ENCODE measurements around the gene KRT12.

The KRT12 gene

DNA sequence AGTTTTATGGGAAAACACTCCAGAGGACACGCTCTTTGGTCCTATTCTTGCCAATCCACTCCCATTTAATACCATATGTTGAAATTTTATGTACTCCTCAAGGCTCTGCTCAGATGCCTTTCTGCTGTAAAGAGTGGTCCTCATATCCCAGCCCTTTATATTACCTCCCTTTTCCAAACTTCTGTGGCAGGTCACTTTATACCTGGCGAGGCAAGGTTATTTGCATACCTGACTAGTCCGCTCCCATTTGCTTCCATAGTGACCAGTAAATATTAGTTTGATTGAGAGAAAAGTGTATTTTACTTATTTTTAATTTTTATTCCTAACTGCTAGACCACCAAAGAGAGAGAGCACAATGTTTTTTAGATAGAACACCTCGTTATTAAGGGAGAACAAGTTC lies 17.3 kb downstream of the KRT12 start:
- no peak for TF ChIP-seq EZH2phosphoT487 (IDR thresholded peaks at IDR 0.05; ENCODE audit: low read depth)
- TF ChIP-seq, protein P1, sequence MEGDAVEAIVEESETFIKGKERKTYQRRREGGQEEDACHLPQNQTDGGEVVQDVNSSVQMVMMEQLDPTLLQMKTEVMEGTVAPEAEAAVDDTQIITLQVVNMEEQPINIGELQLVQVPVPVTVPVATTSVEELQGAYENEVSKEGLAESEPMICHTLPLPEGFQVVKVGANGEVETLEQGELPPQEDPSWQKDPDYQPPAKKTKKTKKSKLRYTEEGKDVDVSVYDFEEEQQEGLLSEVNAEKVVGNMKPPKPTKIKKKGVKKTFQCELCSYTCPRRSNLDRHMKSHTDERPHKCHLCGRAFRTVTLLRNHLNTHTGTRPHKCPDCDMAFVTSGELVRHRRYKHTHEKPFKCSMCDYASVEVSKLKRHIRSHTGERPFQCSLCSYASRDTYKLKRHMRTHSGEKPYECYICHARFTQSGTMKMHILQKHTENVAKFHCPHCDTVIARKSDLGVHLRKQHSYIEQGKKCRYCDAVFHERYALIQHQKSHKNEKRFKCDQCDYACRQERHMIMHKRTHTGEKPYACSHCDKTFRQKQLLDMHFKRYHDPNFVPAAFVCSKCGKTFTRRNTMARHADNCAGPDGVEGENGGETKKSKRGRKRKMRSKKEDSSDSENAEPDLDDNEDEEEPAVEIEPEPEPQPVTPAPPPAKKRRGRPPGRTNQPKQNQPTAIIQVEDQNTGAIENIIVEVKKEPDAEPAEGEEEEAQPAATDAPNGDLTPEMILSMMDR (IDR thresholded peaks at IDR 0.05; ENCODE audit: low read depth, low read length) = no peak
- Histone ChIP-seq H3K27ac (ENCODE audit: low read length) (no peak overlapping the region), H3K4me3 (ENCODE audit: low read length) (no peak overlapping the region), H2AFZ (ENCODE audit: low read depth, low read length) (no peak overlapping the region), H3K4me1 (ENCODE audit: low read length) (no peaks in the 10 kb centered on the region), H3K27me3 (ENCODE audit: low read depth, low read length) (peaks cover 22% of the 10 kb centered on the region), H3K79me2 (ENCODE audit: low read length) (no peaks in the 10 kb centered on the region), H4K20me1 (ENCODE audit: insufficient read depth, low read length) (no peaks in the 10 kb centered on the region), H3K9ac (ENCODE audit: low read length) (no peak overlapping the region), H3K9me3 (ENCODE audit: insufficient read depth, low read length) (no peaks in the 10 kb centered on the region), H3K36me3 (replicated peaks; ENCODE audit: low read depth, low read length) (no peaks in the 10 kb centered on the region), H3K4me2 (ENCODE audit: low read length) (no peak overlapping the region)

DNA sequence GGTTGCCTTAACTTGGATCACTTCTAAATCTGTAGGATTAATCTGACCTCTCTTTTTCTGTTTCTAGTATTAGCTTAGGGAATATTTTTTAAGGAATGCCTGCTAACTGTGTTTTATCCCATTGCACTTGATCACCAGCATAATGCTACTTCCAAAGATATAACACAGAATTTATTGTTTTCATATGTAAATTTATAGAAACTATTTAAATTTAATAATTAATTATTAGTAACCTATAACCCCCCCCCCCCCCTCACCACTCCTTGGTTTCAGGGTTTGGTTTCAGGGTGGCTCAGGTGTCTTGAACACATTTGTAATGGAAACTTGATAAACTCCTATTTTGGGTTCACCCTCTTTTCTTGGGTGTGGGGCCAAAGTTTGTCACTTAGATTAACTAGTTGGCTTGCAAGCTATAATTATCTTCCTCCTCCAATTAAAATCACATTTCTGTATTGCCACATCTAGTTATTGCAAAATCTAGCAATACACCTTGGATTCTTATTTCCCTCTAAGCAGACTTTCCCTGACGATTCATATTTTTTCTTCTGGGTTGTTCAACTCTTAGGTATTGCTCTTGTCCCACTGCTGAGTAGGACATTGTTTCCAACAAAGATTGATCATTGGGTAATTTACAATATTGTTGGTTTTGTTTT lies 18.3 kb downstream of the KRT12 start:
- no peak overlapping the region for H2AFZ ChIP-seq (ENCODE audit: low read depth, low read length)
- H3K79me2 ChIP-seq (ENCODE audit: low read length) = no peaks in the 10 kb centered on the region
- no peaks in the 10 kb centered on the region for H3K9me3 ChIP-seq (ENCODE audit: insufficient read depth, low read length)
- H3K27me3 ChIP-seq (ENCODE audit: low read depth, low read length) = peaks cover 22% of the 10 kb centered on the region
- no peaks in the 10 kb centered on the region for H3K4me1 ChIP-seq (ENCODE audit: low read length)
- no peak overlapping the region for H3K4me2 ChIP-seq (ENCODE audit: low read length)
- no peaks in the 10 kb centered on the region for H3K36me3 ChIP-seq (replicated peaks; ENCODE audit: low read depth, low read length)
- no peak overlapping the region for H3K27ac ChIP-seq (ENCODE audit: low read length)
- H3K9ac ChIP-seq (ENCODE audit: low read length) = no peak overlapping the region
- H4K20me1 ChIP-seq (ENCODE audit: insufficient read depth, low read length) = no peaks in the 10 kb centered on the region
- H3K4me3 ChIP-seq (ENCODE audit: low read length) = no peak overlapping the region
- no peak for TF ChIP-seq EZH2phosphoT487 (IDR thresholded peaks at IDR 0.05; ENCODE audit: low read depth)
- TF ChIP-seq, protein P1 (IDR thresholded peaks at IDR 0.05; ENCODE audit: low read depth, low read length) = no peak

DNA sequence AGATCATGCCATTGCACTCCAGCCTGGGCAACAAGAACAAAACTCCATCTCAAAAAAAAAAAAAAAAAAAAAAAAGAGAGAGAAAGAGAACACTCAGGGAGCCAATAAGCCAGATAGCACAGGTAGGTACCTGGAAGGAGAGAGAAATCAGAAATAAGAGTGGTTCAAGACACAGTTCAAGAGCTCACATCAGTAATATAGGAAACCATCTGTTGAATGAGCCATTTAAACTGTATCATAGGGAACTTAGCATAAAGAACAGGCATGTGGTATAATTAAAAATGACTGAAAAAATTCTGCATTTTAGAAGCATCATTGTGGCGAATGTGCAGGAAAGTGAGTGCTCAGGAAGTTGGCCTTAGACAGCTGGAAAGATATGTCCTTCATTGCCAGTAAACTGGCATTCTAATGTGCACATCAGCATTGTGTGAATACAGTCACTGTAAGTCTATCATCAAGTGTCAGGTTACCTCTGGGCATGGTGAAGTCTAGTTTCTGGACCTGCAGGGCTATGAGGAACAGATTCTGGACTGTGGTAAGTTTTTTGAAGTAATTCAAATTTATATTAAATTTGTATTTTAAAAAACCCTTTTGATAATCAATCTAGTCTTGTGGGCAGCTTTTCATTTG lies 20.4 kb downstream of the KRT12 start:
- TF ChIP-seq EZH2phosphoT487 (IDR thresholded peaks at IDR 0.05; ENCODE audit: low read depth) = no peak
- TF ChIP-seq, protein P1 (IDR thresholded peaks at IDR 0.05; ENCODE audit: low read depth, low read length) = no peak
- H3K36me3 ChIP-seq (replicated peaks; ENCODE audit: low read depth, low read length) = no peaks in the 10 kb centered on the region
- no peak overlapping the region for H3K4me2 ChIP-seq (ENCODE audit: low read length)
- no peak overlapping the region for H2AFZ ChIP-seq (ENCODE audit: low read depth, low read length)
- no peaks in the 10 kb centered on the region for H3K9me3 ChIP-seq (ENCODE audit: insufficient read depth, low read length)
- no peak overlapping the region for H3K27ac ChIP-seq (ENCODE audit: low read length)
- peaks cover 11% of the 10 kb centered on the region for H3K27me3 ChIP-seq (ENCODE audit: low read depth, low read length)
- H3K4me3 ChIP-seq (ENCODE audit: low read length) = no peak overlapping the region
- H3K79me2 ChIP-seq (ENCODE audit: low read length) = no peaks in the 10 kb centered on the region
- H3K9ac ChIP-seq (ENCODE audit: low read length) = no peak overlapping the region
- H4K20me1 ChIP-seq (ENCODE audit: insufficient read depth, low read length) = no peaks in the 10 kb centered on the region
- peaks cover 6% of the 10 kb centered on the region for H3K4me1 ChIP-seq (ENCODE audit: low read length)

DNA sequence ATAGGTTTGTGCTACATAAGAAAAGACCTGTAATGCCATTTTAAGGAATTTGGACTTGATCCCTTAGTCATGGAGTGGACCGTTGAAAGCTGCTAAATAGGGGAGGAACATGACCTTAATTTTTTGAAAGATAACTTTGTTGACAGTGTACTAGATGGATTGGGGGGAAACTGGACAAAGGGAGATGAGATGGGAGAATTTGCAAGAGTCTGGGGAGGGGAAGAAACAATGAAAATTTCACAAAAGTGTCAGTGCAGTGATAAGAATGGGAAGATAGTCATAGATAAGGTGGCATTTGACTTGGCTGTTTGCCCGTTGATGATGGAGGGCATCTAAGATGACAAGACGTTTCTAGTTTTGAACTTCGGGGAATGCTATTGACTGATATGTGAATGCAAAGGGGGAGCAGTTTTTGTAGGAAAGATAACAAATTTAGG lies 22.3 kb downstream of the KRT12 start:
- Histone ChIP-seq H3K27me3 (ENCODE audit: low read depth, low read length) (peaks cover 11% of the 10 kb centered on the region), H3K79me2 (ENCODE audit: low read length) (no peaks in the 10 kb centered on the region), H3K9me3 (ENCODE audit: insufficient read depth, low read length) (no peaks in the 10 kb centered on the region), H3K4me3 (ENCODE audit: low read length) (no peak overlapping the region), H2AFZ (ENCODE audit: low read depth, low read length) (no peak overlapping the region), H3K4me2 (ENCODE audit: low read length) (no peak overlapping the region), H3K4me1 (ENCODE audit: low read length) (peaks cover 6% of the 10 kb centered on the region), H4K20me1 (ENCODE audit: insufficient read depth, low read length) (no peaks in the 10 kb centered on the region), H3K36me3 (replicated peaks; ENCODE audit: low read depth, low read length) (no peaks in the 10 kb centered on the region), H3K27ac (ENCODE audit: low read length) (no peak overlapping the region), H3K9ac (ENCODE audit: low read length) (no peak overlapping the region)
- TF ChIP-seq, protein P1 (IDR thresholded peaks at IDR 0.05; ENCODE audit: low read depth, low read length) = no peak
- no peak for TF ChIP-seq EZH2phosphoT487 (IDR thresholded peaks at IDR 0.05; ENCODE audit: low read depth)

Measured in OCI-LY3 (cell line).